HepG2 (cell line): ENCODE measurements around the gene NEURL2. TPM values are rescaled to one million over a fixed set of nuclear protein-coding genes. Genes with fewer than 3 reads are reported as not detected.

ENCODE experiments used
- ATRX ChIP-seq: sonication (generic); formaldehyde crosslinking; IDR thresholded peaks from 2 replicates; pipeline ENCODE4 v1.4.0; 2020; ENCODE audit warnings: missing genetic modification reagents, borderline replicate concordance
- GATAD1 ChIP-seq: IDR thresholded peaks from 2 replicates; pipeline ENCODE4 v1.6.1; 2016; ENCODE audit warnings: missing genetic modification reagents, missing compliant biosample characterization
- HNF1A ChIP-seq, 2 experiments: sonication (generic) in 1 of 2; formaldehyde crosslinking in 1 of 2; IDR thresholded peaks; 2 replicates each; pipeline versions ENCODE4 v1.4.0 to v1.6.1; 2016 to 2020; ENCODE audit warnings: borderline replicate concordance in 1 of 2, low read depth in 1 of 2, mild to moderate bottlenecking in 1 of 2, missing genetic modification reagents in 1 of 2
- HNRNPH1 ChIP-seq: fragments of 200-400 bp; formaldehyde crosslinking; optimal IDR thresholded peaks from 2 replicates; pipeline ENCODE3; 2017; ENCODE audit warnings: mild to moderate bottlenecking, low read depth, low read length
- IRF2 ChIP-seq: IDR thresholded peaks from 2 replicates; pipeline ENCODE4 v1.6.1; 2018; ENCODE audit warnings: missing genetic modification reagents, missing compliant biosample characterization
- MXI1 ChIP-seq: IDR thresholded peaks from 3 replicates; pipeline ENCODE4 v1.6.1; 2012; ENCODE audit warnings: low read depth, low read length, inconsistent platforms, borderline replicate concordance
- PHF8 ChIP-seq: sonication (generic); formaldehyde crosslinking; IDR thresholded peaks from 2 replicates; pipeline ENCODE4 v1.5.0; 2020; ENCODE audit warnings: missing genetic modification reagents
- PITX1 ChIP-seq: sonication (generic); formaldehyde crosslinking; IDR thresholded peaks from 2 replicates; pipeline ENCODE4 v1.5.1; 2020; ENCODE audit warnings: mild to moderate bottlenecking, missing genetic modification reagents
- RBM39 ChIP-seq: fragments of 200-400 bp; formaldehyde crosslinking; IDR thresholded peaks from one replicate; pipeline ENCODE4 v1.6.1; 2018; ENCODE audit warnings: antibody characterized with exemption, mild to moderate bottlenecking, low read depth, low read length; ENCODE audit not compliant: poor library complexity, severe bottlenecking
- SP5 ChIP-seq: IDR thresholded peaks from 2 replicates; pipeline ENCODE4 v1.6.1; 2016; ENCODE audit warnings: low read depth, borderline replicate concordance
- TP53 ChIP-seq: sonication (generic); formaldehyde crosslinking; conservative IDR thresholded peaks from 2 replicates; pipeline ENCODE4 v1.4.0; 2020; ENCODE audit warnings: missing genetic modification reagents
- ZMYM4 ChIP-seq: sonication (generic); formaldehyde crosslinking; IDR thresholded peaks from 2 replicates; pipeline ENCODE4 v1.8.1; 2023; ENCODE audit warnings: mild to moderate bottlenecking, missing genetic modification reagents
- ZNF124 ChIP-seq: sonication (generic); formaldehyde crosslinking; IDR thresholded peaks from 2 replicates; pipeline ENCODE4 v1.4.0; 2020; ENCODE audit warnings: missing genetic modification reagents
- ZNF234 ChIP-seq: sonication (generic); formaldehyde crosslinking; conservative IDR thresholded peaks from 2 replicates; pipeline ENCODE4 v1.5.1; 2020; ENCODE audit warnings: mild to moderate bottlenecking, missing genetic modification reagents
- ZNF547 ChIP-seq: sonication (generic); formaldehyde crosslinking; IDR thresholded peaks from 2 replicates; pipeline ENCODE4 v1.5.1; 2020; ENCODE audit warnings: mild to moderate bottlenecking, missing genetic modification reagents
- ZNF607 ChIP-seq: sonication (generic); formaldehyde crosslinking; IDR thresholded peaks from 2 replicates; pipeline ENCODE4 v1.5.1; 2020; ENCODE audit warnings: missing genetic modification reagents, mild to moderate bottlenecking, borderline replicate concordance
- ZNF75D ChIP-seq: sonication (generic); formaldehyde crosslinking; IDR thresholded peaks from 2 replicates; pipeline ENCODE4 v1.8.1; 2023; ENCODE audit warnings: missing genetic modification reagents, mild to moderate bottlenecking, borderline replicate concordance
- polyA plus RNA-seq, 8 experiments: library from polyadenylated mRNA; depleted of rRNA in 3 of 8; stranded (reverse) in 7 of 8; unstranded in 1 of 8; fragments of >200 nt; fragmentation: Illumina TruSeq in 4 of 8; extraction: Trizol in 4 of 8; gene quantifications; 2 replicates each; pipeline versions ENCODE4 v1.2.1 to v1.2.3, GENCODE V29; 2011 to 2016; ENCODE audit warnings: low read depth in 4 of 8, missing spikeins in 1 of 8, mixed read lengths in 1 of 8; ENCODE audit not compliant: insufficient read depth in 1 of 8
- total RNA-seq, 5 experiments: library from RNA; depleted of rRNA; stranded (reverse); fragments of >200 nt; fragmentation: Illumina TruSeq; extraction: Trizol; gene quantifications; 2 replicates each; pipeline ENCODE4 v1.2.3, GENCODE V29; 2016; ENCODE audit warnings: low read depth in 1 of 5
- TF ChIP-seq, protein P1 (sequence below): sonication (generic); formaldehyde crosslinking; IDR thresholded peaks from 2 replicates; pipeline ENCODE4 v1.5.1; 2020; ENCODE audit warnings: missing genetic modification reagents, mild to moderate bottlenecking, borderline replicate concordance
- TF ChIP-seq, protein P2 (sequence below): sonication (generic); formaldehyde crosslinking; IDR thresholded peaks from 2 replicates; pipeline ENCODE4 v1.8.1; 2023; ENCODE audit warnings: missing genetic modification reagents, inconsistent platforms, borderline replicate concordance

Gene NEURL2
- total and polyA plus RNA-seq, 2 of the 13 experiments (the other 11 are each of a cell fraction or from before 2014, with no cell fraction given) = 7.2 to 9.7 TPM

- TF ChIP-seq IRF2 (CRISPR knock-in tag) (peak; percentile 72), RBM39 (peak; percentile 15), MXI1 (peak; percentile 82; the same call in 1 of the 3 replicates), SP5 (CRISPR knock-in tag) (peak; percentile 30; the same call in 1 of the 2 replicates), ATRX (CRISPR knock-in tag) (no peak), ZNF234 (CRISPR knock-in tag) (peak; percentile 97), GATAD1 (CRISPR knock-in tag) (peak; percentile 82), TP53 (CRISPR knock-in tag) (no peak), ZNF547 (CRISPR knock-in tag) (peak; percentile 79; the same call in 1 of the 2 replicates), HNRNPH1 (no peak), HNF1A (IDR thresholded peaks at IDR 0.05; ENCODE audit: low read depth) (no peak), HNF1A (CRISPR knock-in tag; IDR thresholded peaks at IDR 0.05; ENCODE audit: borderline replicate concordance) (no peak; the same call in 1 of the 2 replicates), ZNF75D (CRISPR knock-in tag) (no peak), ZNF607 (peak; percentile 93), ZNF124 (CRISPR knock-in tag) (peak; percentile 42; the same call in 1 of the 2 replicates), PHF8 (CRISPR knock-in tag) (peak; percentile 75), ZMYM4 (CRISPR knock-in tag) (peak; percentile 73), PITX1 (CRISPR knock-in tag) (no peak; the same call in 1 of the 2 replicates)
- TF ChIP-seq, protein P1, sequence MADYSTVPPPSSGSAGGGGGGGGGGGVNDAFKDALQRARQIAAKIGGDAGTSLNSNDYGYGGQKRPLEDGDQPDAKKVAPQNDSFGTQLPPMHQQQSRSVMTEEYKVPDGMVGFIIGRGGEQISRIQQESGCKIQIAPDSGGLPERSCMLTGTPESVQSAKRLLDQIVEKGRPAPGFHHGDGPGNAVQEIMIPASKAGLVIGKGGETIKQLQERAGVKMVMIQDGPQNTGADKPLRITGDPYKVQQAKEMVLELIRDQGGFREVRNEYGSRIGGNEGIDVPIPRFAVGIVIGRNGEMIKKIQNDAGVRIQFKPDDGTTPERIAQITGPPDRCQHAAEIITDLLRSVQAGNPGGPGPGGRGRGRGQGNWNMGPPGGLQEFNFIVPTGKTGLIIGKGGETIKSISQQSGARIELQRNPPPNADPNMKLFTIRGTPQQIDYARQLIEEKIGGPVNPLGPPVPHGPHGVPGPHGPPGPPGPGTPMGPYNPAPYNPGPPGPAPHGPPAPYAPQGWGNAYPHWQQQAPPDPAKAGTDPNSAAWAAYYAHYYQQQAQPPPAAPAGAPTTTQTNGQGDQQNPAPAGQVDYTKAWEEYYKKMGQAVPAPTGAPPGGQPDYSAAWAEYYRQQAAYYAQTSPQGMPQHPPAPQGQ (CRISPR knock-in tag) = peak; percentile 91
- TF ChIP-seq, protein P2, sequence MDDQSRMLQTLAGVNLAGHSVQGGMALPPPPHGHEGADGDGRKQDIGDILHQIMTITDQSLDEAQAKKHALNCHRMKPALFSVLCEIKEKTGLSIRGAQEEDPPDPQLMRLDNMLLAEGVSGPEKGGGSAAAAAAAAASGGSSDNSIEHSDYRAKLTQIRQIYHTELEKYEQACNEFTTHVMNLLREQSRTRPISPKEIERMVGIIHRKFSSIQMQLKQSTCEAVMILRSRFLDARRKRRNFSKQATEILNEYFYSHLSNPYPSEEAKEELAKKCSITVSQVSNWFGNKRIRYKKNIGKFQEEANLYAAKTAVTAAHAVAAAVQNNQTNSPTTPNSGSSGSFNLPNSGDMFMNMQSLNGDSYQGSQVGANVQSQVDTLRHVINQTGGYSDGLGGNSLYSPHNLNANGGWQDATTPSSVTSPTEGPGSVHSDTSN (CRISPR knock-in tag) = no peak; the same call in 1 of the 2 replicates
These were observed 677 bp downstream of the NEURL2 start (continued) for GRCh38 chr20:45890077-45890984.
